Measurements from ENCODE around the gene VSTM4. TPM values are rescaled to one million over a fixed set of nuclear protein-coding genes. Genes with fewer than 3 reads are reported as not detected.

The VSTM4 gene
- total RNA-seq, 1 donor from 2014 or later, result 0.22 TPM

- Mint-ChIP-seq H3K27me3 (peaks cover 11% of the 10 kb centered on the region), H3K27ac (no peak overlapping the region), H3K4me1 (ENCODE audit: low read depth) (peaks cover 16% of the 10 kb centered on the region), H3K36me3 (ENCODE audit: insufficient read depth) (no peaks in the 10 kb centered on the region), H3K4me3 (ENCODE audit: low read depth) (no peak overlapping the region), H3K9me3 (ENCODE audit: low read depth) (no peaks in the 10 kb centered on the region)
- no peak for DNase-seq (ENCODE audit: low spot score, unreplicated experiment)
- TF ChIP-seq CTCF (IDR thresholded peaks at IDR 0.05; ENCODE audit: unreplicated experiment), result no peak
These were observed 93.6 kb downstream of the VSTM4 start for GRCh38 chr10:49021685-49022084.

GRCh38 chr10:49015700-49016099, 99.6 kb downstream of the VSTM4 start:
- no peak for TF ChIP-seq CTCF (IDR thresholded peaks at IDR 0.05; ENCODE audit: unreplicated experiment)
- H3K36me3 Mint-ChIP-seq (ENCODE audit: insufficient read depth), result no peaks in the 10 kb centered on the region
- H3K27me3 Mint-ChIP-seq, result peaks cover 18% of the 10 kb centered on the region
- peaks cover 3% of the 10 kb centered on the region for H3K4me1 Mint-ChIP-seq (ENCODE audit: low read depth)
- H3K4me3 Mint-ChIP-seq (ENCODE audit: low read depth), result no peak overlapping the region
- no peak overlapping the region for H3K27ac Mint-ChIP-seq
- H3K9me3 Mint-ChIP-seq (ENCODE audit: low read depth), result no peaks in the 10 kb centered on the region
- no peak for DNase-seq (ENCODE audit: low spot score, unreplicated experiment)

- Mint-ChIP-seq H3K36me3 (ENCODE audit: insufficient read depth) (no peaks in the 10 kb centered on the region), H3K4me1 (ENCODE audit: low read depth) (no peaks in the 10 kb centered on the region), H3K27me3 (peaks cover 22% of the 10 kb centered on the region), H3K9me3 (ENCODE audit: low read depth) (no peaks in the 10 kb centered on the region), H3K4me3 (ENCODE audit: low read depth) (no peak overlapping the region), H3K27ac (no peak overlapping the region)
- TF ChIP-seq CTCF (IDR thresholded peaks at IDR 0.05; ENCODE audit: unreplicated experiment), result no peak
- DNase-seq (ENCODE audit: low spot score, unreplicated experiment), result no peak
These were observed 102.7 kb downstream of the VSTM4 start for GRCh38 chr10:49012603-49013002.

- Mint-ChIP-seq H3K9me3 (ENCODE audit: low read depth) (no peaks in the 10 kb centered on the region), H3K27ac (no peak overlapping the region), H3K36me3 (ENCODE audit: insufficient read depth) (no peaks in the 10 kb centered on the region), H3K4me3 (ENCODE audit: low read depth) (no peak overlapping the region), H3K27me3 (peaks cover 22% of the 10 kb centered on the region), H3K4me1 (ENCODE audit: low read depth) (no peaks in the 10 kb centered on the region)
- DNase-seq (ENCODE audit: low spot score, unreplicated experiment), result no peak
- TF ChIP-seq CTCF (IDR thresholded peaks at IDR 0.05; ENCODE audit: unreplicated experiment), result no peak
These were observed 103.6 kb downstream of the VSTM4 start for GRCh38 chr10:49011756-49012155.

GRCh38 chr10:49010865-49011264, 104.5 kb downstream of the VSTM4 start:
- Mint-ChIP-seq H3K4me1 (ENCODE audit: low read depth) (no peaks in the 10 kb centered on the region), H3K27ac (no peak overlapping the region), H3K36me3 (ENCODE audit: insufficient read depth) (no peaks in the 10 kb centered on the region), H3K4me3 (ENCODE audit: low read depth) (no peak overlapping the region), H3K9me3 (ENCODE audit: low read depth) (no peaks in the 10 kb centered on the region), H3K27me3 (peaks cover 22% of the 10 kb centered on the region)
- DNase-seq (ENCODE audit: low spot score, unreplicated experiment), result no peak
- no peak for TF ChIP-seq CTCF (IDR thresholded peaks at IDR 0.05; ENCODE audit: unreplicated experiment)

Measured in progenitor cell of endocrine pancreas (in vitro differentiated cells).